ENCODE data around the gene AURKAIP1.

AURKAIP1 gene

GRCh38 chr1:1345860-1346500 is 29.0 kb downstream of the AURKAIP1 start:
- no peak for DNase-seq

DNA sequence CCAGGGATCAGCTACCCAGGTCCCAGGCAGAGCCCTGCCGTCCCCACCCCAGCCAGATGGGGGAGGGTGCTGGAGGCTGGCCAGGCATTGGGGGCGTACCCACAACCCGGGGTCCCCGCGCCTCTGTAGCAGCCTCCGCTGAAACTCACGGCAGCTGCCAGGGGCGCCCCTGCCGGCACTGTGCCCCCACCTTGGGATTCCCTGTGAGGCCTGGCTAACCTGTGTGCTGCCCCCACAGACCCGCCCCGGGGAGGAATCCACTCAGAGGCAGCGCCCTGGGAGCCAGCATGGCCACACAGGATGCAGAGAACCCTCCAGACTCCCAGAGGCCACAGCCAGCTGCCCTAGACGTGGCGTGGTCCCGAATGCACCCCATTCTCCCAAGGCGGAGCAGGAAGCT is 29.6 kb downstream of the AURKAIP1 start:
- DNase-seq = no peak

GRCh38 chr1:1344655-1345361 is 30.2 kb downstream of the AURKAIP1 start:
- no peak for DNase-seq

DNA sequence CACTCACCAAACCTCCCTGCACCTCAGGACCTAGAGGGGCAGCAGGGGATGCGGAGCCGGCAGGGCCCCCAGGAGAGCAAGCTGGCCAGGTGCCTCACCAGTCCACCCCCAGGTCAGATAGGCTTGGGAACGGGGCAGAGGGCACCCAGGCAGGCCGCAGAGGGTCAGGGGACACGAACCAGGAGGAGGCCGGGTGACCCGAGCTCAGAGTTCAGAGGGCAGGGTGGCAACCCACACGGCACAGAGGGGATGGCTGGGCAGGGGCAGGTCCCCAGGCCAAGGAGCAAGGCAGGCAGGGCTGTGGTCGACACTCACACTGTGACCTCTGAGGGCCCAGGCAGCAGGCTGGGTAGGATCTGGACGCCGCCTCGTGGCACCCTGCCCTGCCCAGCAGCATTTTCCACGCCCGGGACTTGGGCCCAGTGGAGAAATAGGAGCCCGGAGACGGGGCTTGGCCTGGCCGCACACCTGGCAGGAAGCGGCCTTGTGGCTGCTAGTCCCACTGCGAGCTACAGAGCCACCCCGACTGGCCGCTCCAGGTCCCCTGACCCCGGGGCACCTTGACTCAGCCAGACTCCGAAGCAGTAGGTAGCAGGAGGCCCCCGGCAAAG is 31.1 kb downstream of the AURKAIP1 start:
- DNase-seq = no peak

- no peak for DNase-seq
These were observed 32.4 kb downstream of the AURKAIP1 start for GRCh38 chr1:1342584-1343115.

GRCh38 chr1:1342061-1342562 is 32.9 kb downstream of the AURKAIP1 start:
- DNase-seq = no peak

- no peak for DNase-seq
These were observed 33.4 kb downstream of the AURKAIP1 start for GRCh38 chr1:1341549-1342021.

- DNase-seq = no peak
These were observed 34.0 kb downstream of the AURKAIP1 start for GRCh38 chr1:1340791-1341548.

DNA sequence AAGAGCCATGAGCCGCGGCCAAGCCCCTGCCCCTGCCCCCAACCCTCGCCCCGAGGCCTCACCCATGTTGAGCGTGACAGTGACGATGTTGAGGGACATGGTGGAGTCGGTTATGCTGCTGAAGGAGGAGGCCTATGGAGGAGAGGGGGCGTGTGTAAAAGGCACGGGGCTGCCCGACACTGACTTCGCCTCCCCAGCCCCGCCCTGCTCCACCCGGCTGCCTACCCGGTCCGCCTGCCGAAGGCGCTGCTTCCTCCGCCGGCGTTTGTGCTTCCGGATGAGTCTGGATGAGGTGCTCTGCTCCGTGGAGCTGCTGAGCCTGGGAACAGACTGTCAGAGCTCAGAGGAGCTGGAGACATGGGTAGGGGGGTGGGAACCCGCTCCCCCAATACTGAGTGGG is 34.8 kb downstream of the AURKAIP1 start:
- DNase-seq = no peak

GRCh38 chr1:1338278-1338677 is 36.7 kb downstream of the AURKAIP1 start:
- DNase-seq = no peak

GRCh38 chr1:1337793-1338147 is 37.2 kb downstream of the AURKAIP1 start:
- no peak for DNase-seq

DNA sequence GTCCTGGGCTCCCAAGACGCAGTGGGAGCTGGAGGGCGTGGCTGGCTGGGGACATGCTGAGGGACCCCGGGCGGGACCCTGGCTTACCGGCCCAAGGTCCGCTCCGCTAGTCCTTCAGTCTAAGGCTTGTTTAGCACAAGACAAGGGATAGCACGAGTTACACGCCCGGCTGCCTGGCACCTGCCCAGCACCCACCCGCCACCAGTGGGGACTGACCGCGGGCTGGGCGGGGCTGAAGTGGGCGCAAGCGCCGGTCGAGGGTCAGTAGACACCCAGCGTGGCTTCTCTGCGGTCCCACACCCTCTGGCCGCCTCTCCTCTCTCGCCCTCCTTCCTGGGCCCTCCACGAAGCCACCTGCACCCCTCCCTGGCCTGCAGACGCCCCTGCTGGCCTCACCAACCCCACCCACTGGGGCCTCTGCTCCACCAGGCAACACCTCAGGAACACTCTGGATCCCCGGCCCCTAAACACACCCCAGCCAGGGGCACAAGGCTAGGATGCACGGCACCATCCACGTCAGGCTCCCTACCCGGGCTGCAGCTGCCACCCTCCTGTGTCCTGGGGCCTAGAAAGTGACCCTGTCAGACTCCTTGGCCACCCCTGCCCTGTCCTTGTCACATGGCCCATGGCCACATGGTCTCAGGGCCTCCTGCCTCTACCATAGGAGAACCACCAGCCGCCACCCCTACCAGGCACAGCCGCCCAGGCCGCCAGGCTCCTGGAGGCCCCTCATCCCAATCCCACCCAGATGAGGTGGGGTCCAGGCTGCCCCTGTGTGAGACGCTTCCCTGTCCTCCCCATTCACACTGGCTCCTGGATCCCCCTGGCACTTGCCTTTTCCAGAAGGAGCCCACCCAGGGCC is 37.8 kb downstream of the AURKAIP1 start:
- DNase-seq = no peak

DNA sequence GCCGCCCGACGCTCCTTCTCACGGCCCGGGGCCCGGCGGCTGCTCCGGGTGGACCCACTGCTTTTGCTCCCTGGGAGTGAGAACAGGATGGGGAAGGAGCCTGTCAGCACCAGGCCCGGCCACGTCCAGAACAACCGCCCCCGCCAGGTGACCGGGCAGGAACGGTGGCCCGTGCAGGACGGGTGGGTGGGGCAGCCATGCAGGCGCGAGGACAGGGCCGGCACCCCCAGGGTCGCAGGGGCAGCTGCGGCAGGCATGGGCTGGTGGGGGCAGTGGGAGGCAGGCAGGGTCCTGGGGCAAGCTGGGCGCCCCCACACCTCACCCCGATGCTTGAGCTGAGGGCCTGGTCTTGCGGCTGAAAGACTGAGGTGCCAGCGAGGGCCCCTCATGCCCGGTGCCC is 38.6 kb downstream of the AURKAIP1 start:
- DNase-seq = no peak

DNA sequence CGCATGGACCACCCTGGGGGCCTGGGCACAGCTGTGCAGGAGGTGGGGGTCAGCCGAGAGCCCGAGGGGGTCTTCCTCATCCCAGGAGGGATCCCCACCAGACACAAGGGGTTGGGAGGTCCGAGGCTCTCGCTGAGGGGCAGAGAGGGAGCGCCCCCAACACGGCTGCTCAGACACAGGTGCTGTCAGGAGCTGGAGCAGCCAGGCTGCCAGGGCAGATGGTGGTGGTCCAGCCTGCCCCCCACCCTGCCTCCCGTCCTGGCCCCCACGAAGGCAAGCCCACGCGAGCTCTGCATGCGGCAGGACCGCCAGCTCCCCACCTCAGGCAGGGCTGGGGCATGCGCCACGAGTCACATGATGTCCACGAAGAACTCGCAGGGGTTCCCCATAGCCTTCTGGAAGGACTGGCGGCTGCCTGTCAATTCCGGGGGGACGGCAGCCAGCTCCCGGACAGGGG is 39.2 kb downstream of the AURKAIP1 start:
- DNase-seq = no peak

DNA sequence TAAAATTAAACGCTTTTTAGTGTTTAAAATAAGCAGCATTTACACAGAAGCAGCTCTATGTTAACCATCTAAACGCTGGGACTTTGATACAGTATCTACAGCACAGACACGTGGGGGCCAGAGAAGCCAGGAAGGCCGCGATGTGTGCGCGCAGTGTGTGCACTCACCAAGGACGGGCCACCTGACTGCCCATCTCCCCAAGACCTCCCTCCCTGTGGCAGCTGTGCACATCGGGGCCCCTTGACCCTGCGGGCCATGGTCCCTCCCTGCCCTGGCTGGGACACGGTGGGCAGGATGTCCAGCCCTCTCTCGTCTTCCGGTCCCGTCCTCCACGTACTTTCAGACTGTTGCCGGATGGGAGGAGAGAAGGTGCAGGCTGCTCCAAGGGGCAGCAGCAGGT is 39.7 kb downstream of the AURKAIP1 start:
- no peak for DNase-seq

GRCh38 chr1:1334835-1335234 is 40.2 kb downstream of the AURKAIP1 start:
- no peak for DNase-seq

GRCh38 chr1:1333551-1334241 is 41.3 kb downstream of the AURKAIP1 start:
- DNase-seq = no peak

GRCh38 chr1:1332774-1333480 is 42.1 kb downstream of the AURKAIP1 start:
- DNase-seq = no peak

GRCh38 chr1:1332031-1332755 is 42.8 kb downstream of the AURKAIP1 start:
- DNase-seq = no peak

Measured in NCI-H1436 (cell line).